ENCODE measurements around the gene HOXD11. TPM values are rescaled to one million over a fixed set of nuclear protein-coding genes. Genes with fewer than 3 reads are reported as not detected.

HOXD11 gene
- total and polyA plus RNA-seq, 2 experiments from 2014 or later: not detected

GRCh38 chr2:176146101-176146500 lies 39.0 kb downstream of the HOXD11 start:
- Histone ChIP-seq H3K9me2 (ENCODE audit: insufficient read depth) (no peaks in the 10 kb centered on the region), H4K20me1 (replicated peaks; ENCODE audit: insufficient read depth) (peaks cover 39% of the 10 kb centered on the region), H3K27ac (ENCODE audit: low read depth) (no peak overlapping the region), H2AFZ (no peak overlapping the region), H3K27me3 (ENCODE audit: insufficient read depth) (peaks cover 100% of the 10 kb centered on the region), H3K79me2 (replicated peaks; ENCODE audit: insufficient read depth) (no peaks in the 10 kb centered on the region), H3K4me3 (no peak overlapping the region), H3K4me2 (no peak overlapping the region), H3K4me1 (ENCODE audit: insufficient read depth) (peaks cover 13% of the 10 kb centered on the region), H3F3A (replicated peaks; ENCODE audit: low read depth) (peaks cover 27% of the 10 kb centered on the region; the same call in 1 of the 2 replicates), H3K36me3 (ENCODE audit: insufficient read depth) (no peaks in the 10 kb centered on the region)
- no peak overlapping the region for H3K27ac Mint-ChIP-seq
- no peak for ATAC-seq
- no peaks in the 10 kb centered on the region for H3K36me3 Mint-ChIP-seq (ENCODE audit: low read depth)
- 0 out of 3 replicates have a peak, but pooled peaks cover 2% of the 10 kb centered on the region for H3K9me3 Mint-ChIP-seq
- H3K4me1 Mint-ChIP-seq: peaks cover 12% of the 10 kb centered on the region
- H3K4me3 Mint-ChIP-seq: no peak overlapping the region
- TF ChIP-seq EZH2 (IDR thresholded peaks at IDR 0.05; ENCODE audit: low read depth, unreplicated experiment) (peak; percentile 36), EZH2phosphoT487 (IDR thresholded peaks at IDR 0.05; ENCODE audit: unreplicated experiment) (peak; percentile 0), CTCF (conservative IDR thresholded peaks at IDR 0.05; ENCODE audit: low read depth in 2 of 2) (no peak)
- DNase-seq (ENCODE audit: low spot score): no peak
- H3K27me3 Mint-ChIP-seq (ENCODE audit: insufficient read depth, low read depth, poor library complexity): peaks cover 100% of the 10 kb centered on the region

GRCh38 chr2:176146645-176147044 lies 39.6 kb downstream of the HOXD11 start:
- Histone ChIP-seq H3K9me2 (ENCODE audit: insufficient read depth) (no peaks in the 10 kb centered on the region), H3K36me3 (ENCODE audit: insufficient read depth) (no peaks in the 10 kb centered on the region), H3K4me1 (ENCODE audit: insufficient read depth) (peaks cover 13% of the 10 kb centered on the region), H3F3A (replicated peaks; ENCODE audit: low read depth) (peaks cover 22% of the 10 kb centered on the region; the same call in 1 of the 2 replicates), H3K27me3 (ENCODE audit: insufficient read depth) (peaks cover 100% of the 10 kb centered on the region), H3K79me2 (replicated peaks; ENCODE audit: insufficient read depth) (no peaks in the 10 kb centered on the region), H3K27ac (ENCODE audit: low read depth) (no peak overlapping the region), H2AFZ (no peak overlapping the region), H4K20me1 (replicated peaks; ENCODE audit: insufficient read depth) (peaks cover 34% of the 10 kb centered on the region), H3K4me3 (no peak overlapping the region), H3K4me2 (no peak overlapping the region)
- DNase-seq (ENCODE audit: low spot score): no peak
- H3K9me3 Mint-ChIP-seq: 0 out of 3 replicates have a peak, but pooled peaks cover 2% of the 10 kb centered on the region
- no peak for TF ChIP-seq CTCF (conservative IDR thresholded peaks at IDR 0.05; ENCODE audit: low read depth in 2 of 2)
- TF ChIP-seq EZH2 (IDR thresholded peaks at IDR 0.05; ENCODE audit: low read depth, unreplicated experiment): no peak
- TF ChIP-seq ZNF114 (CRISPR knock-in tag; IDR thresholded peaks at IDR 0.05): no peak
- H3K27me3 Mint-ChIP-seq (ENCODE audit: insufficient read depth, low read depth, poor library complexity): peaks cover 100% of the 10 kb centered on the region
- no peak for ATAC-seq
- H3K4me1 Mint-ChIP-seq: peaks cover 15% of the 10 kb centered on the region
- no peaks in the 10 kb centered on the region for H3K36me3 Mint-ChIP-seq (ENCODE audit: low read depth)
- H3K4me3 Mint-ChIP-seq: no peak overlapping the region
- no peak overlapping the region for H3K27ac Mint-ChIP-seq
